Muscle layer of duodenum (tissue), 2 donors: Measurements from ENCODE around the gene LRFN2.
A peak's percentile ranks its signal among the peaks of the same experiment; 100 is the strongest.

Source experiments
- H3K27ac ChIP-seq: one replicate; pipeline ENCODE4 v1.7.0; 2013; ENCODE audit warnings: mild to moderate bottlenecking, low read length
- H3K27me3 ChIP-seq: one replicate; pipeline ENCODE4 v1.7.0; 2013; ENCODE audit warnings: low read depth, mild to moderate bottlenecking, control low read depth, low read length
- H3K36me3 ChIP-seq, 2 donors: one replicate each; pipeline ENCODE4 v1.7.0; 2013; ENCODE audit warnings: low read length in 2 of 2, control low read depth in 1 of 2, mild to moderate bottlenecking in 1 of 2; ENCODE audit not compliant: insufficient read depth in 2 of 2, control insufficient read depth in 1 of 2
- H3K4me1 ChIP-seq, 2 donors: one replicate each; pipeline ENCODE4 v1.7.0; 2013; ENCODE audit warnings: low read length in 2 of 2, mild to moderate bottlenecking in 2 of 2, control low read depth in 1 of 2, moderate library complexity in 1 of 2; ENCODE audit not compliant: insufficient read depth in 2 of 2, control insufficient read depth in 1 of 2
- H3K4me3 ChIP-seq, 2 donors: one replicate each; pipeline ENCODE4 v1.7.0; 2013; ENCODE audit warnings: low read length in 2 of 2, low read depth in 1 of 2, mild to moderate bottlenecking in 1 of 2
- H3K9me3 ChIP-seq, 2 donors: one replicate each; pipeline ENCODE4 v1.7.0; 2013; ENCODE audit warnings: low read length in 2 of 2, control low read depth in 1 of 2, mild to moderate bottlenecking in 1 of 2; ENCODE audit not compliant: control insufficient read depth in 1 of 2
- donor health status: healthy.

Gene LRFN2

GRCh38 chr6:40587240-40588069, at the start of gene LRFN2:
Gene LRFN2, minus strand, starts transcription at chr6:40587364.
- no peak within 1 kb of the TSS for H3K27ac ChIP-seq
- H3K4me1 ChIP-seq: peaks cover 4 to 20% of the 10 kb centered on the region in 2 donors
- peak within 1 kb of the TSS; percentile 37 to 70 for H3K4me3 ChIP-seq
- peaks cover 18% of the 10 kb centered on the region for H3K27me3 ChIP-seq
- H3K9me3 ChIP-seq: no peaks in the 10 kb centered on the region
- H3K36me3 ChIP-seq: no peaks in the 10 kb centered on the region

- Histone ChIP-seq H3K9me3 (no peaks in the 10 kb centered on the region), H3K36me3 (no peaks in the 10 kb centered on the region), H3K4me3 (no peak overlapping the region), H3K27me3 (no peaks in the 10 kb centered on the region), H3K4me1 (no peaks in the 10 kb centered on the region), H3K27ac (no peak overlapping the region)
Observed at GRCh38 chr6:40634429-40634828, 47.3 kb upstream of the LRFN2 start.

GRCh38 chr6:40631744-40632143, 44.6 kb upstream of the LRFN2 start:
- no peaks in the 10 kb centered on the region for H3K36me3 ChIP-seq
- no peaks in the 10 kb centered on the region for H3K9me3 ChIP-seq
- H3K27ac ChIP-seq: no peak overlapping the region
- H3K4me3 ChIP-seq: no peak overlapping the region
- no peaks in the 10 kb centered on the region for H3K4me1 ChIP-seq
- H3K27me3 ChIP-seq: no peaks in the 10 kb centered on the region

- H3K36me3 ChIP-seq: no peaks in the 10 kb centered on the region
- H3K4me3 ChIP-seq: no peak overlapping the region
- no peaks in the 10 kb centered on the region for H3K27me3 ChIP-seq
- H3K9me3 ChIP-seq: no peaks in the 10 kb centered on the region
- H3K4me1 ChIP-seq: no peaks in the 10 kb centered on the region
- H3K27ac ChIP-seq: no peak overlapping the region
Observed at GRCh38 chr6:40630488-40630887, 43.3 kb upstream of the LRFN2 start.

- no peak overlapping the region for H3K4me3 ChIP-seq
- no peaks in the 10 kb centered on the region for H3K4me1 ChIP-seq
- no peak overlapping the region for H3K27ac ChIP-seq
- no peaks in the 10 kb centered on the region for H3K36me3 ChIP-seq
- no peaks in the 10 kb centered on the region for H3K27me3 ChIP-seq
- no peaks in the 10 kb centered on the region for H3K9me3 ChIP-seq
Observed at GRCh38 chr6:40630051-40630450, 42.9 kb upstream of the LRFN2 start.

GRCh38 chr6:40629463-40629862, 42.3 kb upstream of the LRFN2 start:
- H3K27ac ChIP-seq: no peak overlapping the region
- no peak overlapping the region for H3K4me3 ChIP-seq
- H3K36me3 ChIP-seq: no peaks in the 10 kb centered on the region
- no peaks in the 10 kb centered on the region for H3K27me3 ChIP-seq
- H3K4me1 ChIP-seq: no peaks in the 10 kb centered on the region
- H3K9me3 ChIP-seq: no peaks in the 10 kb centered on the region

- no peaks in the 10 kb centered on the region for H3K36me3 ChIP-seq
- H3K9me3 ChIP-seq: no peaks in the 10 kb centered on the region
- H3K27me3 ChIP-seq: no peaks in the 10 kb centered on the region
- H3K27ac ChIP-seq: no peak overlapping the region
- no peak overlapping the region for H3K4me3 ChIP-seq
- no peaks in the 10 kb centered on the region for H3K4me1 ChIP-seq
Observed at GRCh38 chr6:40627316-40627715, 40.2 kb upstream of the LRFN2 start.

GRCh38 chr6:40626886-40627285, 39.7 kb upstream of the LRFN2 start:
- Histone ChIP-seq H3K27me3 (no peaks in the 10 kb centered on the region), H3K9me3 (no peaks in the 10 kb centered on the region), H3K4me1 (no peaks in the 10 kb centered on the region), H3K36me3 (no peaks in the 10 kb centered on the region), H3K4me3 (no peak overlapping the region), H3K27ac (no peak overlapping the region)

GRCh38 chr6:40623932-40624331, 36.8 kb upstream of the LRFN2 start:
- Histone ChIP-seq H3K4me3 (no peak overlapping the region), H3K27ac (no peak overlapping the region), H3K36me3 (no peaks in the 10 kb centered on the region), H3K27me3 (no peaks in the 10 kb centered on the region), H3K4me1 (no peaks in the 10 kb centered on the region), H3K9me3 (no peaks in the 10 kb centered on the region)

GRCh38 chr6:40623178-40623577, 36.0 kb upstream of the LRFN2 start:
- Histone ChIP-seq H3K27ac (no peak overlapping the region), H3K4me3 (no peak overlapping the region), H3K9me3 (no peaks in the 10 kb centered on the region), H3K27me3 (no peaks in the 10 kb centered on the region), H3K36me3 (no peaks in the 10 kb centered on the region), H3K4me1 (no peaks in the 10 kb centered on the region)

- Histone ChIP-seq H3K4me1 (no peaks in the 10 kb centered on the region), H3K4me3 (no peak overlapping the region), H3K27ac (no peak overlapping the region), H3K9me3 (no peaks in the 10 kb centered on the region), H3K36me3 (no peaks in the 10 kb centered on the region), H3K27me3 (no peaks in the 10 kb centered on the region)
Observed at GRCh38 chr6:40620574-40621240, 33.5 kb upstream of the LRFN2 start.
